ENCODE measurements around the gene VPS51.

The VPS51 gene

DNA sequence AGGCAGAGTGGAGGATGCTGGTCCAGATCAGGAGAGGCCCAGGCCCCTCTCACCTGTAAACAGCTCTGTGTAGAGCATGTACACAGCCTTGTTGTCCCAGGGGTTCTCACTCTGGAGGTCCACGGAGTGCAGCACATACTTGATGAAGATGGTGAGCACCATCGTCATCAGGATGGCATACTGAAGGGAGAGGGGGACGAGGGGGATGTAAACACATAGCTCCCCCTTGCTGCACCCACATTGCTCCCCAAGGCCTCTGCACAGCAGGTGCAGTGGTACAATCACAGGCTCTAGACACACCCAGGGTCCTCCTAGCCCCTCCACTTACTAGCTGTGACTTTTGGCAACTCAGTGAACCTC, 35.4 kb downstream of the VPS51 start:
- H3K36me3 Mint-ChIP-seq (ENCODE audit: insufficient read depth), result peaks cover 35% of the 10 kb centered on the region
- no peaks in the 10 kb centered on the region for H3K9me3 Mint-ChIP-seq
- H3K27ac Mint-ChIP-seq (ENCODE audit: low read depth), result peak overlapping the region; percentile 72
- H3K4me1 Mint-ChIP-seq, result peaks cover 40% of the 10 kb centered on the region
- ATAC-seq (replicated peaks; ENCODE audit: extremely low read depth, poor library complexity, severe bottlenecking) (no peak), DNase-seq (ENCODE audit: low spot score in 2 of 2) (no peak)
- H3K4me3 Mint-ChIP-seq, result no peak overlapping the region
- no peaks in the 10 kb centered on the region for H3K27me3 Mint-ChIP-seq

DNA sequence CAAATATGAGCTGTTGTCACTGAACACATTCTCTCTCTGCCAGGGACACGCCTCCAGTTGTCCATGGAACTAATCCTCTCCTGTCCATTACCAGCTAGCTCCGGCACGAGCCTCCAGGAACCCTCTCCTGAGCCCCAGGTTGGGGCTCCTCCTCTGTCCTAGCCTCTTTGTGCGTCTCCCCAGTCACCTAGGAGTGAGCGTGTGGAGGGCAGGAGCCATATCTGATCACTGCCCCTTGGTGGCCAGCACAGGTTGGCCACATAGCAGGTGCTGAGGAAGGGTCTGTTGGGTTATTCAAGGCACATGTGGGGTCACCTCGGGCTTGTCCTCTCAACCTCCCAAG, 35.9 kb downstream of the VPS51 start:
- DNase-seq (ENCODE audit: low spot score in 2 of 2) (no peak), ATAC-seq (replicated peaks; ENCODE audit: extremely low read depth, poor library complexity, severe bottlenecking) (no peak)
- H3K9me3 Mint-ChIP-seq, result no peaks in the 10 kb centered on the region
- H3K4me1 Mint-ChIP-seq, result peaks cover 44% of the 10 kb centered on the region
- H3K27me3 Mint-ChIP-seq, result no peaks in the 10 kb centered on the region
- H3K36me3 Mint-ChIP-seq (ENCODE audit: insufficient read depth), result peaks cover 35% of the 10 kb centered on the region
- H3K27ac Mint-ChIP-seq (ENCODE audit: low read depth), result peak overlapping the region; percentile 49
- H3K4me3 Mint-ChIP-seq, result peak overlapping the region; percentile 96

- ATAC-seq (replicated peaks; ENCODE audit: extremely low read depth, poor library complexity, severe bottlenecking), result no peak
- H3K27ac Mint-ChIP-seq (ENCODE audit: low read depth), result peak overlapping the region; percentile 99
- no peaks in the 10 kb centered on the region for H3K27me3 Mint-ChIP-seq
- H3K4me3 Mint-ChIP-seq, result peak overlapping the region; percentile 96
- DNase-seq (ENCODE audit: low spot score in 2 of 2), result no peak
- H3K4me1 Mint-ChIP-seq, result peaks cover 44% of the 10 kb centered on the region
- no peaks in the 10 kb centered on the region for H3K9me3 Mint-ChIP-seq
- H3K36me3 Mint-ChIP-seq (ENCODE audit: insufficient read depth), result peaks cover 33% of the 10 kb centered on the region
Observed at GRCh38 chr11:65132238-65132987, 36.4 kb downstream of the VPS51 start.

DNA sequence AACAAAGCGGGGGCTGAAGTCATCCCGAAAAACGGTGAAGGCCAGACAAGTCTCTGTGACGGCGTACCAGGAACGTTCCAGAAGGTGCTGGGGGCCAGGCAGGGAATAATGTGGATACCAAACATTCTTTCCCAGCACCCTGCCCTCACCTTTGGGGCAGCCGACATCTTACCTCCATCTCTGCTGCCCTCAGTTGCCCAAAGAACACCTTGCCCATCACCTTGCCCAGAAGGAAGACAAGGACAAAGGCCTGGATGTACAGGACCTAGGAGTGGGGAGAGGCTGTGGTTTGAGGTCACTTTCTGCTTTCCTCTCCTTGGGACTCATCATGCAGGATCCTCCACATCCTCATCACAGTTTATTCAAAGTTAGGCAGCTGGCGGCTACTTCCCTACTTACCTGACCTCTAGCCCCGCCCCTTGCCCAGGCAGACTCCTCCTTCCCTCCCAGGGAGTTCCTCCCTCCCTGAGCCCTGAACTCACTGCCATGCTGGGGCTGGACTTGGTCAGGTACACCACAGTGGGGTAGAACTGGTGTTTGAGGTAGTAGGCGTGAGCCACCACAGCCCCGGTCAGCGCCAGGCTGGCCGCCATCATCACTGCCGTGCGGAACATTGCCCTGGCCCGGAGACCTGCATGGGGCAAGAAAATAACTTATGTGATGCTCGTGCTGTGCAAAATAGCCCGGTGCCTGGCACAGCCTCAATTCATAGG, 37.1 kb downstream of the VPS51 start:
- no peak for DNase-seq (ENCODE audit: low spot score in 2 of 2)
- peak overlapping the region; percentile 96 for H3K4me3 Mint-ChIP-seq
- no peaks in the 10 kb centered on the region for H3K27me3 Mint-ChIP-seq
- ATAC-seq (replicated peaks; ENCODE audit: extremely low read depth, poor library complexity, severe bottlenecking), result no peak
- H3K4me1 Mint-ChIP-seq, result peaks cover 44% of the 10 kb centered on the region
- peaks cover 28% of the 10 kb centered on the region for H3K36me3 Mint-ChIP-seq (ENCODE audit: insufficient read depth)
- no peaks in the 10 kb centered on the region for H3K9me3 Mint-ChIP-seq
- peak overlapping the region; percentile 99 for H3K27ac Mint-ChIP-seq (ENCODE audit: low read depth)

- H3K9me3 Mint-ChIP-seq, result no peaks in the 10 kb centered on the region
- peak overlapping the region; percentile 99 for H3K27ac Mint-ChIP-seq (ENCODE audit: low read depth)
- H3K36me3 Mint-ChIP-seq (ENCODE audit: insufficient read depth), result peaks cover 25% of the 10 kb centered on the region
- no peak for DNase-seq (ENCODE audit: low spot score in 2 of 2)
- no peak for ATAC-seq (replicated peaks; ENCODE audit: extremely low read depth, poor library complexity, severe bottlenecking)
- peak overlapping the region; percentile 96 for H3K4me3 Mint-ChIP-seq
- H3K27me3 Mint-ChIP-seq, result no peaks in the 10 kb centered on the region
- H3K4me1 Mint-ChIP-seq, result peaks cover 44% of the 10 kb centered on the region
Observed at GRCh38 chr11:65133724-65134123, 37.7 kb downstream of the VPS51 start.

DNA sequence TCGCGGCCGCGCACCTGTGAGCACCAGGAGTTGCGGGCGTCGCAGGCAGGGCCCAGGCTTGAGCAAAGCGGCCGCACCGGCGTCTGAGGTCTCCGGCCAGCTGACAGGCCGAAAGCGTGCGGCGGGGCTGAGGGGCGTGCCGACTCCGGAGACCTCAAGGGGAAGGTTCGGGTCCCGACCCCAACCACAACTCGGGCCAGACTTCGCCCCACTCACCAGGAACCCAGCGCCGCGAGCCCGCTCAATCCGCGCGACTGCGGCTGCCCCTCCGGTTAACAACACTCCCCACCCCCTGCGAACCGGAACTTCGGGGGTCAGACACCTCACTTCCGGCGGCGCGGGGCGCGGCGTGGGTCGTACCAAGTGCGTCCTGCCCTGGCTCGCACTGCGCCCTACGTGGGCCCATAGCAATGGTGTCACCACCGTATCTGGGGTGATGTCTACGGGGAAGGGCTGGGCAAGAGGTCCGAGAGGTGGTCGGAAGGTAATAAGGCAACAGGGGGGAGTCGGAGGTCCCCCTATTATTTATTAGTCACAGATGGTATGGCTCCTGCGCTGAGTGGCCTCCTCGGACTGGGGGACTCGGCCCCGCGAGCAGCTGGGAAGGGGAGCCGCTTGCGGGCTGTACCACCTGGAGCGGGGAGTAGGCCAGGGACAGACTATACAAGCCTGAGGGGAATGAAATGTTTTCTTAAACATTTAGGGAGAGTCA, 38.4 kb downstream of the VPS51 start, which contains the start of gene SYVN1:
TSS of gene SYVN1 (minus strand) at position 280 of the 712 bp plus-strand sequence. CDS start 918 bp downstream, outside the sequence.
- peak; percentile 82 for ATAC-seq (replicated peaks; ENCODE audit: extremely low read depth, poor library complexity, severe bottlenecking)
- H3K4me3 Mint-ChIP-seq, result peak within 1 kb of the TSS; percentile 96
- DNase-seq (ENCODE audit: low spot score in 2 of 2), result peak; percentile 85 to 87
- H3K4me1 Mint-ChIP-seq, result peaks cover 44% of the 10 kb centered on the region
- H3K27ac Mint-ChIP-seq (ENCODE audit: low read depth), result peak within 1 kb of the TSS; percentile 99
- H3K27me3 Mint-ChIP-seq, result no peaks in the 10 kb centered on the region
- no peaks in the 10 kb centered on the region for H3K9me3 Mint-ChIP-seq
- peaks cover 24% of the 10 kb centered on the region for H3K36me3 Mint-ChIP-seq (ENCODE audit: insufficient read depth)

- Mint-ChIP-seq H3K4me1 (peaks cover 44% of the 10 kb centered on the region), H3K27me3 (no peaks in the 10 kb centered on the region), H3K9me3 (no peaks in the 10 kb centered on the region)
Observed at GRCh38 chr11:65134952-65135632, 39.1 kb downstream of the VPS51 start.

GRCh38 chr11:65135633-65136145, 39.7 kb downstream of the VPS51 start:
- DNase-seq (ENCODE audit: low spot score in 2 of 2) (no peak), ATAC-seq (replicated peaks; ENCODE audit: extremely low read depth, poor library complexity, severe bottlenecking) (no peak)
- Mint-ChIP-seq H3K27me3 (no peaks in the 10 kb centered on the region), H3K36me3 (ENCODE audit: insufficient read depth) (peaks cover 22% of the 10 kb centered on the region), H3K9me3 (no peaks in the 10 kb centered on the region), H3K4me3 (peak overlapping the region; percentile 96), H3K4me1 (peaks cover 44% of the 10 kb centered on the region), H3K27ac (ENCODE audit: low read depth) (peak overlapping the region; percentile 99)

More at GRCh38 chr11:65134952-65135632, 39.1 kb downstream of the VPS51 start:
- Mint-ChIP-seq H3K36me3 (ENCODE audit: insufficient read depth) (peaks cover 24% of the 10 kb centered on the region), H3K4me3 (peak overlapping the region; percentile 96), H3K27ac (ENCODE audit: low read depth) (peak overlapping the region; percentile 99)
- peak; percentile 91 for ATAC-seq (replicated peaks; ENCODE audit: extremely low read depth, poor library complexity, severe bottlenecking)
- peak; percentile 57 to 83 for DNase-seq (ENCODE audit: low spot score in 2 of 2)

DNA sequence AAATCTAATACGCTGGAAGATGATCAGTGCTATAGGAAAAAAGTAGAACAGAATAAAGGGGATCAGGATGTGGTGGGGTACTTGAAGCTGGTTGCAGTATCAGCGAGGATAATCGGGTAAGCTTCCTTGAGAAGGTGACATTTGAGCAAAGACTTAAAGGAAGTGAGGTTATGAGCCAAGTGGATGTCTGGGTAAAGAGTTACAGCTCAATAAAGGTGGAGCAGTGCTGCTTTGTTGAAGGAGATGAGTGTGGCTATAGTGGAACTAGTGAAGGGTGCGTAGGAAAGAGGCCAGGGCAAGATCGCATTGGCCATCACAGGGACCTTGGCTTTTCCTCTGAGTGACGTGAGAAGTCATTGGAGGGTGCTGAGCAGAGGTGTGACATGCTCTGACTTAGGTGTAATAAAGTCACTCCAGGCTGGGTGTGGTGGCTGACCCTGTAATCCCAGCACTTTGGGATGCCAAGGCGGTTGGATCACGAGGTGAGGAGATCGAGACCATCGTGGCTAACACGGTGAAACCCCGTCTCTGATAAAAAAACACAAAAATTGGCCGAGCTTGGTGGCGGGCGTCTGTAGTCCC, 40.6 kb downstream of the VPS51 start:
- DNase-seq (ENCODE audit: low spot score in 2 of 2), result no peak
- Mint-ChIP-seq H3K4me1 (peaks cover 37% of the 10 kb centered on the region), H3K27ac (ENCODE audit: low read depth) (peak overlapping the region; percentile 99), H3K27me3 (peaks cover 4% of the 10 kb centered on the region), H3K4me3 (peak overlapping the region; percentile 96), H3K36me3 (ENCODE audit: insufficient read depth) (peaks cover 19% of the 10 kb centered on the region), H3K9me3 (no peaks in the 10 kb centered on the region)
- ATAC-seq (replicated peaks; ENCODE audit: extremely low read depth, poor library complexity, severe bottlenecking), result no peak

GRCh38 chr11:65141896-65142494, 46.0 kb downstream of the VPS51 start:
- no peaks in the 10 kb centered on the region for H3K4me1 Mint-ChIP-seq
- ATAC-seq (replicated peaks; ENCODE audit: extremely low read depth, poor library complexity, severe bottlenecking), result no peak
- H3K36me3 Mint-ChIP-seq (ENCODE audit: insufficient read depth), result peaks cover 3% of the 10 kb centered on the region
- no peak overlapping the region for H3K27ac Mint-ChIP-seq (ENCODE audit: low read depth)
- DNase-seq (ENCODE audit: low spot score in 2 of 2), result no peak
- peaks cover 16% of the 10 kb centered on the region for H3K27me3 Mint-ChIP-seq
- no peaks in the 10 kb centered on the region for H3K9me3 Mint-ChIP-seq
- H3K4me3 Mint-ChIP-seq, result no peak overlapping the region

GRCh38 chr11:65147352-65148075, 51.5 kb downstream of the VPS51 start:
- ATAC-seq (replicated peaks; ENCODE audit: extremely low read depth, poor library complexity, severe bottlenecking), result no peak
- peaks cover 7% of the 10 kb centered on the region for H3K27me3 Mint-ChIP-seq
- H3K9me3 Mint-ChIP-seq, result no peaks in the 10 kb centered on the region
- no peak for DNase-seq (ENCODE audit: low spot score in 2 of 2)
- no peak overlapping the region for H3K4me3 Mint-ChIP-seq
- no peaks in the 10 kb centered on the region for H3K4me1 Mint-ChIP-seq
- peaks cover 5% of the 10 kb centered on the region for H3K36me3 Mint-ChIP-seq (ENCODE audit: insufficient read depth)
- H3K27ac Mint-ChIP-seq (ENCODE audit: low read depth), result no peak overlapping the region
